K562 (cell line): ENCODE results near the gene COX18. TPM values are rescaled to one million over a fixed set of nuclear protein-coding genes. Genes with fewer than 3 reads are reported as not detected.

Source experiments
- CHD2 ChIP-seq: IDR thresholded peaks from 2 replicates; pipeline ENCODE4 v1.6.1; 2011; ENCODE audit warnings: low read depth, low read length
- ELF2 ChIP-seq: fragments of 250-450 bp; sonication (Bioruptor Pico); IDR thresholded peaks from 2 replicates; pipeline ENCODE4 v1.5.0; 2021; ENCODE audit warnings: mild to moderate bottlenecking
- FOXO4 ChIP-seq: fragments of 450-650 bp; formaldehyde crosslinking; IDR thresholded peaks from 2 replicates; pipeline ENCODE4 v1.4.0; 2020; ENCODE audit warnings: mild to moderate bottlenecking, moderate library complexity
- HCFC1 ChIP-seq: IDR thresholded peaks from 2 replicates; pipeline ENCODE4 v1.6.1; 2012; ENCODE audit warnings: low read depth, low read length, improper control_type of control experiment
- HNRNPLL ChIP-seq: fragments of 200-400 bp; formaldehyde crosslinking; IDR thresholded peaks from 2 replicates; pipeline ENCODE4 v1.6.1; 2017; ENCODE audit warnings: low read length, low read depth, mild to moderate bottlenecking; ENCODE audit not compliant: poor library complexity, severe bottlenecking
- KAT8 ChIP-seq: fragments of 450-650 bp; IDR thresholded peaks from 2 replicates; pipeline ENCODE4 v1.6.1; 2016; ENCODE audit warnings: low read depth, mild to moderate bottlenecking
- KLF16 ChIP-seq: IDR thresholded peaks from 2 replicates; pipeline ENCODE4 v1.6.1; 2016; ENCODE audit warnings: antibody characterized with exemption
- MCM3 ChIP-seq: fragments of 450-650 bp; IDR thresholded peaks from 2 replicates; pipeline ENCODE4 v1.6.1; 2016
- MITF ChIP-seq: IDR thresholded peaks from 2 replicates; pipeline ENCODE4 v1.6.1; 2014; ENCODE audit warnings: antibody characterized with exemption
- POLR2B ChIP-seq: fragments of 450-650 bp; IDR thresholded peaks from 2 replicates; pipeline ENCODE4 v1.6.1; 2018; ENCODE audit warnings: low read depth; ENCODE audit not compliant: partially characterized antibody
- POLR3A ChIP-seq: IDR thresholded peaks from 2 replicates; pipeline ENCODE4 v1.6.1; 2011; ENCODE audit warnings: borderline replicate concordance, mild to moderate bottlenecking, moderate library complexity; ENCODE audit not compliant: insufficient read length, insufficient read depth; ENCODE audit errors: extremely low read depth
- PRMT5 ChIP-seq: sonication (generic); formaldehyde crosslinking; IDR thresholded peaks from 2 replicates; pipeline ENCODE4 v1.5.0; 2020; ENCODE audit warnings: missing genetic modification reagents
- RBFOX2 ChIP-seq: fragments of 200-400 bp; formaldehyde crosslinking; IDR thresholded peaks from 2 replicates; pipeline ENCODE4 v1.6.1; 2017; ENCODE audit warnings: low read depth, mild to moderate bottlenecking, low read length, moderate library complexity
- RBM14 ChIP-seq: fragments of 200-400 bp; formaldehyde crosslinking; IDR thresholded peaks from 2 replicates; pipeline ENCODE4 v1.6.1; 2018; ENCODE audit warnings: low read depth, mild to moderate bottlenecking, low read length, moderate library complexity, borderline replicate concordance; ENCODE audit not compliant: insufficient read depth
- SPI1 ChIP-seq: IDR thresholded peaks from 2 replicates; pipeline ENCODE4 v1.6.1; 2011; ENCODE audit warnings: low read depth, low read length, control low read depth, borderline replicate concordance
- SRSF1 ChIP-seq: fragments of 200-400 bp; formaldehyde crosslinking; IDR thresholded peaks from 2 replicates; pipeline ENCODE4 v1.6.1; 2017; ENCODE audit warnings: mild to moderate bottlenecking, low read depth, low read length, moderate library complexity
- TCF3 ChIP-seq: sonication (generic); formaldehyde crosslinking; IDR thresholded peaks from 2 replicates; pipeline ENCODE4 v1.4.0; 2020; ENCODE audit warnings: mild to moderate bottlenecking, missing genetic modification reagents
- TEAD1 ChIP-seq, 2 experiments: fragments of 450-650 bp in 1 of 2; sonication (generic) in 1 of 2; formaldehyde crosslinking; IDR thresholded peaks; 2 replicates each; pipeline versions ENCODE4 v1.4.0 to v1.8.0; 2020 to 2022; ENCODE audit warnings: mild to moderate bottlenecking in 2 of 2, missing genetic modification reagents in 1 of 2
- ZNF239 ChIP-seq: fragments of 250-450 bp; sonication (Bioruptor Pico); IDR thresholded peaks from 2 replicates; pipeline ENCODE4 v1.4.0; 2020; ENCODE audit warnings: mild to moderate bottlenecking
- ZSCAN32 ChIP-seq: fragments of 450-650 bp; formaldehyde crosslinking; IDR thresholded peaks from 2 replicates; pipeline ENCODE4 v1.4.0; 2020; ENCODE audit warnings: mild to moderate bottlenecking, moderate library complexity
- polyA plus RNA-seq, 8 experiments: library from polyadenylated mRNA; depleted of rRNA in 4 of 8; stranded (reverse) in 5 of 8; unstranded in 3 of 8; fragments of >200 nt; fragmentation: Nextera tagmentation in 2 of 8; fragmentation: Illumina TruSeq in 1 of 8; extraction: Ambion mirVana in 2 of 8; extraction: Trizol in 1 of 8; gene quantifications; 2 replicates each; pipeline versions ENCODE4 v1.2.1 to v1.2.3, GENCODE V29; 2011 to 2014; ENCODE audit warnings: inconsistent platforms in 1 of 8, missing spikeins in 1 of 8
- total RNA-seq, 7 experiments: library from RNA; depleted of rRNA in 6 of 7; stranded (reverse); fragments of >200 nt in 6 of 7; fragmentation: Illumina TruSeq in 2 of 7; extraction: Trizol in 2 of 7; gene quantifications; 2 replicates each; pipeline versions ENCODE4 v1.2.1 to v1.2.3, GENCODE V29; 2011 to 2021; ENCODE audit warnings: low replicate concordance in 1 of 7
- TF ChIP-seq, protein P1 (sequence below): fragments of 250-450 bp; sonication (Bioruptor Pico); IDR thresholded peaks from 2 replicates; pipeline ENCODE4 v1.9.0; 2021; ENCODE audit warnings: mild to moderate bottlenecking, inconsistent platforms
- TF ChIP-seq, protein P2 (sequence below): fragments of 450-650 bp; IDR thresholded peaks from one replicate; pipeline ENCODE4 v1.6.1; 2018; ENCODE audit warnings: mild to moderate bottlenecking, moderate library complexity; ENCODE audit not compliant: partially characterized antibody
- TF ChIP-seq, protein P3 (sequence below): sonication (generic); formaldehyde crosslinking; IDR thresholded peaks from 2 replicates; pipeline ENCODE4 v1.9.0; 2022; ENCODE audit warnings: mild to moderate bottlenecking, missing genetic modification reagents

Gene COX18
- total and polyA plus RNA-seq, 9 of the 15 experiments (the other 6 are each of a cell fraction or from before 2014, with no cell fraction given) = 7.0 to 21.3 (median 14.7) TPM

DNA sequence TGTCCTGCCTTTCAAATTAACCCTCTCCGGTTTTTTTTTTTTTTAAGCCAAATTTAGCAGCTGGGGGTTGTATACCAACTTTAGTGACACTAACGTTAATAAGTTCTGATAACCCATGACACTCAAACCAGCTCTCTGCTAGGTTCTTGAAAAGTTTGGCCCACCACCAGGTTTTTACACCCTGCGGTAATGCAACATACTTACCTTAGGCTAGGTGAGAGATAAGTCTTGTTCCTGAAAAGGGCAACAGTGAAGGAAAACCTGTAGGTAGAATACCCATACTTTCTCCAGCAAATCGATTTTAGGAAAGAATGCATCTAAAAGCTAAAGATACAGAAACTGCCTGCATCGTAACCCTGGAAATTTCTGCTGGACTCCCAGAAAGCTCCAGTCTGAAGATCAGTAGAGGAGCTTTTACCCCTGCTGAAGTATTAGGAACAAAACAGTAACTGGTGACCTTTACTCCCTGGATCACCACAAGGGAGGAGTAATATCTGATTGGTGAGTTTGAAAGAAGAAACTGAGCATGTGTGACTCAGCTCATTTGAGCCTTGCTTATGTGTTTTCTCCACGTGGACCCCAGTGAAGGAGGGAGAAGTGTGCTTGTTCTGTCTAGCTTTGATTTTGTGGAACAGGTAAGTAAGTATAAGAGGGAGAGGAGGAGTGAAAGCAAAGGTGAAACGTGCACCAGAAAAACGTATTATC is 34.4 kb upstream of the COX18 start (continued):
- TF ChIP-seq FOXO4 (CRISPR knock-in tag) (no peak), TEAD1 (CRISPR knock-in tag; IDR thresholded peaks at IDR 0.05) (no peak), SPI1 (no peak), CHD2 (no peak), KAT8 (no peak), TCF3 (CRISPR knock-in tag) (no peak), RBM14 (no peak), ZNF239 (CRISPR knock-in tag) (no peak), RBFOX2 (no peak), ZSCAN32 (CRISPR knock-in tag) (no peak), MITF (no peak), ELF2 (no peak), KLF16 (no peak), POLR2B (no peak), POLR3A (no peak), SRSF1 (no peak), MCM3 (no peak), PRMT5 (CRISPR knock-in tag) (no peak), HCFC1 (no peak), HNRNPLL (no peak)
- TF ChIP-seq, protein P1, sequence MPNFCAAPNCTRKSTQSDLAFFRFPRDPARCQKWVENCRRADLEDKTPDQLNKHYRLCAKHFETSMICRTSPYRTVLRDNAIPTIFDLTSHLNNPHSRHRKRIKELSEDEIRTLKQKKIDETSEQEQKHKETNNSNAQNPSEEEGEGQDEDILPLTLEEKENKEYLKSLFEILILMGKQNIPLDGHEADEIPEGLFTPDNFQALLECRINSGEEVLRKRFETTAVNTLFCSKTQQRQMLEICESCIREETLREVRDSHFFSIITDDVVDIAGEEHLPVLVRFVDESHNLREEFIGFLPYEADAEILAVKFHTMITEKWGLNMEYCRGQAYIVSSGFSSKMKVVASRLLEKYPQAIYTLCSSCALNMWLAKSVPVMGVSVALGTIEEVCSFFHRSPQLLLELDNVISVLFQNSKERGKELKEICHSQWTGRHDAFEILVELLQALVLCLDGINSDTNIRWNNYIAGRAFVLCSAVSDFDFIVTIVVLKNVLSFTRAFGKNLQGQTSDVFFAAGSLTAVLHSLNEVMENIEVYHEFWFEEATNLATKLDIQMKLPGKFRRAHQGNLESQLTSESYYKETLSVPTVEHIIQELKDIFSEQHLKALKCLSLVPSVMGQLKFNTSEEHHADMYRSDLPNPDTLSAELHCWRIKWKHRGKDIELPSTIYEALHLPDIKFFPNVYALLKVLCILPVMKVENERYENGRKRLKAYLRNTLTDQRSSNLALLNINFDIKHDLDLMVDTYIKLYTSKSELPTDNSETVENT (CRISPR knock-in tag) = no peak
- TF ChIP-seq, protein P2, sequence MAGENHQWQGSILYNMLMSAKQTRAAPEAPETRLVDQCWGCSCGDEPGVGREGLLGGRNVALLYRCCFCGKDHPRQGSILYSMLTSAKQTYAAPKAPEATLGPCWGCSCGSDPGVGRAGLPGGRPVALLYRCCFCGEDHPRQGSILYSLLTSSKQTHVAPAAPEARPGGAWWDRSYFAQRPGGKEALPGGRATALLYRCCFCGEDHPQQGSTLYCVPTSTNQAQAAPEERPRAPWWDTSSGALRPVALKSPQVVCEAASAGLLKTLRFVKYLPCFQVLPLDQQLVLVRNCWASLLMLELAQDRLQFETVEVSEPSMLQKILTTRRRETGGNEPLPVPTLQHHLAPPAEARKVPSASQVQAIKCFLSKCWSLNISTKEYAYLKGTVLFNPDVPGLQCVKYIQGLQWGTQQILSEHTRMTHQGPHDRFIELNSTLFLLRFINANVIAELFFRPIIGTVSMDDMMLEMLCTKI = no peak
- TF ChIP-seq, protein P3, sequence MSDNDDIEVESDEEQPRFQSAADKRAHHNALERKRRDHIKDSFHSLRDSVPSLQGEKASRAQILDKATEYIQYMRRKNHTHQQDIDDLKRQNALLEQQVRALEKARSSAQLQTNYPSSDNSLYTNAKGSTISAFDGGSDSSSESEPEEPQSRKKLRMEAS = peak; percentile 33; the same call in 1 of the 2 replicates
